Measurements from ENCODE around the gene MAP1LC3B2. TPM values are rescaled to one million over a fixed set of nuclear protein-coding genes. Genes with fewer than 3 reads are reported as not detected.

The MAP1LC3B2 gene
- total RNA-seq, 2 donors from 2014 or later, result 0.90 to 0.97 TPM

- ATAC-seq (replicated peaks), result no peak
- no peaks in the 10 kb centered on the region for H3K36me3 Mint-ChIP-seq (ENCODE audit: low read depth)
- no peak overlapping the region for H3K27ac Mint-ChIP-seq
- H3K27me3 Mint-ChIP-seq, result peaks cover 3% of the 10 kb centered on the region
- H3K9me3 Mint-ChIP-seq, result peaks cover 4% of the 10 kb centered on the region
- H3K4me1 Mint-ChIP-seq, result peaks cover 5% of the 10 kb centered on the region
- H3K4me3 Mint-ChIP-seq, result no peak overlapping the region
Observed at GRCh38 chr12:116588390-116589028, 29.3 kb downstream of the MAP1LC3B2 start.

GRCh38 chr12:116589581-116589980 is 30.4 kb downstream of the MAP1LC3B2 start:
- Mint-ChIP-seq H3K4me3 (no peak overlapping the region), H3K9me3 (peaks cover under 1% of the 10 kb centered on the region), H3K4me1 (peaks cover 11% of the 10 kb centered on the region), H3K36me3 (ENCODE audit: low read depth) (no peaks in the 10 kb centered on the region), H3K27ac (no peak overlapping the region), H3K27me3 (peaks cover 3% of the 10 kb centered on the region)
- ATAC-seq (replicated peaks), result no peak

- H3K36me3 Mint-ChIP-seq (ENCODE audit: low read depth), result no peaks in the 10 kb centered on the region
- no peak overlapping the region for H3K27ac Mint-ChIP-seq
- no peaks in the 10 kb centered on the region for H3K9me3 Mint-ChIP-seq
- H3K4me1 Mint-ChIP-seq, result peaks cover 15% of the 10 kb centered on the region
- H3K4me3 Mint-ChIP-seq, result no peak overlapping the region
- no peak for ATAC-seq (replicated peaks)
- H3K27me3 Mint-ChIP-seq, result peaks cover 3% of the 10 kb centered on the region
Observed at GRCh38 chr12:116590561-116590960, 31.4 kb downstream of the MAP1LC3B2 start.

GRCh38 chr12:116591855-116592637 is 32.9 kb downstream of the MAP1LC3B2 start:
- Mint-ChIP-seq H3K4me1 (peaks cover 15% of the 10 kb centered on the region), H3K27me3 (peaks cover 3% of the 10 kb centered on the region), H3K9me3 (no peaks in the 10 kb centered on the region), H3K4me3 (no peak overlapping the region), H3K27ac (no peak overlapping the region), H3K36me3 (ENCODE audit: low read depth) (no peaks in the 10 kb centered on the region)
- ATAC-seq (replicated peaks), result no peak

GRCh38 chr12:116592731-116593130 is 33.5 kb downstream of the MAP1LC3B2 start:
- no peak overlapping the region for H3K27ac Mint-ChIP-seq
- ATAC-seq (replicated peaks), result no peak
- no peaks in the 10 kb centered on the region for H3K27me3 Mint-ChIP-seq
- H3K36me3 Mint-ChIP-seq (ENCODE audit: low read depth), result no peaks in the 10 kb centered on the region
- H3K4me3 Mint-ChIP-seq, result no peak overlapping the region
- peaks cover 15% of the 10 kb centered on the region for H3K4me1 Mint-ChIP-seq
- no peaks in the 10 kb centered on the region for H3K9me3 Mint-ChIP-seq

GRCh38 chr12:116594325-116595038 is 35.3 kb downstream of the MAP1LC3B2 start:
- H3K9me3 Mint-ChIP-seq, result no peaks in the 10 kb centered on the region
- H3K36me3 Mint-ChIP-seq (ENCODE audit: low read depth), result no peaks in the 10 kb centered on the region
- peaks cover 15% of the 10 kb centered on the region for H3K4me1 Mint-ChIP-seq
- H3K27me3 Mint-ChIP-seq, result no peaks in the 10 kb centered on the region
- peak overlapping the region; percentile 44 for H3K4me3 Mint-ChIP-seq
- peak; percentile 93 for ATAC-seq (replicated peaks)
- peak overlapping the region; percentile 13 for H3K27ac Mint-ChIP-seq

- no peaks in the 10 kb centered on the region for H3K9me3 Mint-ChIP-seq
- no peaks in the 10 kb centered on the region for H3K36me3 Mint-ChIP-seq (ENCODE audit: low read depth)
- no peak for ATAC-seq (replicated peaks)
- peaks cover 15% of the 10 kb centered on the region for H3K4me1 Mint-ChIP-seq
- no peak overlapping the region for H3K27ac Mint-ChIP-seq
- H3K4me3 Mint-ChIP-seq, result no peak overlapping the region
- no peaks in the 10 kb centered on the region for H3K27me3 Mint-ChIP-seq
Observed at GRCh38 chr12:116595186-116595585, 36.0 kb downstream of the MAP1LC3B2 start.

- Mint-ChIP-seq H3K36me3 (ENCODE audit: low read depth) (no peaks in the 10 kb centered on the region), H3K4me1 (peaks cover 15% of the 10 kb centered on the region), H3K4me3 (no peak overlapping the region), H3K27ac (no peak overlapping the region), H3K27me3 (no peaks in the 10 kb centered on the region), H3K9me3 (no peaks in the 10 kb centered on the region)
- no peak for ATAC-seq (replicated peaks)
Observed at GRCh38 chr12:116595672-116596071, 36.5 kb downstream of the MAP1LC3B2 start.

- no peaks in the 10 kb centered on the region for H3K9me3 Mint-ChIP-seq
- H3K4me3 Mint-ChIP-seq, result no peak overlapping the region
- no peak overlapping the region for H3K27ac Mint-ChIP-seq
- no peaks in the 10 kb centered on the region for H3K36me3 Mint-ChIP-seq (ENCODE audit: low read depth)
- no peaks in the 10 kb centered on the region for H3K27me3 Mint-ChIP-seq
- peaks cover 20% of the 10 kb centered on the region for H3K4me1 Mint-ChIP-seq
- ATAC-seq (replicated peaks), result no peak
Observed at GRCh38 chr12:116597886-116598285, 38.7 kb downstream of the MAP1LC3B2 start.

GRCh38 chr12:116598311-116599284 is 39.4 kb downstream of the MAP1LC3B2 start:
- Mint-ChIP-seq H3K4me1 (peaks cover 20% of the 10 kb centered on the region), H3K27ac (no peak overlapping the region), H3K36me3 (ENCODE audit: low read depth) (no peaks in the 10 kb centered on the region), H3K9me3 (no peaks in the 10 kb centered on the region), H3K4me3 (peak overlapping the region; percentile 35), H3K27me3 (no peaks in the 10 kb centered on the region)
- no peak for ATAC-seq (replicated peaks)

GRCh38 chr12:116599285-116600136 is 40.3 kb downstream of the MAP1LC3B2 start:
- H3K27me3 Mint-ChIP-seq, result no peaks in the 10 kb centered on the region
- no peaks in the 10 kb centered on the region for H3K36me3 Mint-ChIP-seq (ENCODE audit: low read depth)

GRCh38 chr12:116600959-116601918 is 42.1 kb downstream of the MAP1LC3B2 start:
- Mint-ChIP-seq H3K9me3 (no peaks in the 10 kb centered on the region), H3K4me1 (peaks cover 10% of the 10 kb centered on the region), H3K4me3 (no peak overlapping the region), H3K27me3 (peaks cover 3% of the 10 kb centered on the region), H3K27ac (peak overlapping the region; percentile 61), H3K36me3 (ENCODE audit: low read depth) (no peaks in the 10 kb centered on the region)
- peak; percentile 66 for ATAC-seq (replicated peaks)

More at GRCh38 chr12:116599285-116600136, 40.3 kb downstream of the MAP1LC3B2 start:
- Mint-ChIP-seq H3K4me3 (peak overlapping the region; percentile 35), H3K4me1 (peaks cover 14% of the 10 kb centered on the region), H3K27ac (peak overlapping the region; percentile 61), H3K9me3 (no peaks in the 10 kb centered on the region)
- ATAC-seq (replicated peaks), result peak; percentile 57

All from activated T-helper 17 cell treated with anti-CD3 and anti-CD28 coated beads, Interleukin-2, amount 50 U/mL, for 72 hours (primary cell).